Stomach smooth muscle (tissue), 2 donors: ENCODE data around the gene SPRY4.

Source experiments
- H3K27ac ChIP-seq: one replicate; pipeline ENCODE4 v1.7.0; 2013; ENCODE audit warnings: mild to moderate bottlenecking, low read length, inconsistent platforms
- H3K27me3 ChIP-seq, 2 donors: one replicate each; pipeline ENCODE4 v1.7.0; 2013; ENCODE audit warnings: low read length in 2 of 2; ENCODE audit not compliant: insufficient read depth in 2 of 2, control insufficient read depth in 1 of 2
- H3K36me3 ChIP-seq, 2 donors: one replicate each; pipeline ENCODE4 v1.7.0; 2013; ENCODE audit warnings: low read length in 2 of 2; ENCODE audit not compliant: control insufficient read depth in 2 of 2, insufficient read depth in 2 of 2
- H3K4me1 ChIP-seq: one replicate; pipeline ENCODE4 v1.7.0; 2013; ENCODE audit warnings: low read length; ENCODE audit not compliant: control insufficient read depth, insufficient read depth
- H3K4me3 ChIP-seq, 2 donors: one replicate each; pipeline ENCODE4 v1.7.0; 2013; ENCODE audit warnings: low read length in 2 of 2
- H3K9ac ChIP-seq, 2 donors: one replicate each; pipeline ENCODE4 v1.7.0; 2013; ENCODE audit warnings: low read length in 2 of 2, mild to moderate bottlenecking in 1 of 2
- H3K9me3 ChIP-seq, 2 donors: one replicate each; pipeline ENCODE4 v1.7.0; 2013; ENCODE audit warnings: low read length in 2 of 2; ENCODE audit not compliant: control insufficient read depth in 2 of 2
- donor health status: healthy.
- donor health status: Pancreatic carcinoma.

The SPRY4 gene

DNA sequence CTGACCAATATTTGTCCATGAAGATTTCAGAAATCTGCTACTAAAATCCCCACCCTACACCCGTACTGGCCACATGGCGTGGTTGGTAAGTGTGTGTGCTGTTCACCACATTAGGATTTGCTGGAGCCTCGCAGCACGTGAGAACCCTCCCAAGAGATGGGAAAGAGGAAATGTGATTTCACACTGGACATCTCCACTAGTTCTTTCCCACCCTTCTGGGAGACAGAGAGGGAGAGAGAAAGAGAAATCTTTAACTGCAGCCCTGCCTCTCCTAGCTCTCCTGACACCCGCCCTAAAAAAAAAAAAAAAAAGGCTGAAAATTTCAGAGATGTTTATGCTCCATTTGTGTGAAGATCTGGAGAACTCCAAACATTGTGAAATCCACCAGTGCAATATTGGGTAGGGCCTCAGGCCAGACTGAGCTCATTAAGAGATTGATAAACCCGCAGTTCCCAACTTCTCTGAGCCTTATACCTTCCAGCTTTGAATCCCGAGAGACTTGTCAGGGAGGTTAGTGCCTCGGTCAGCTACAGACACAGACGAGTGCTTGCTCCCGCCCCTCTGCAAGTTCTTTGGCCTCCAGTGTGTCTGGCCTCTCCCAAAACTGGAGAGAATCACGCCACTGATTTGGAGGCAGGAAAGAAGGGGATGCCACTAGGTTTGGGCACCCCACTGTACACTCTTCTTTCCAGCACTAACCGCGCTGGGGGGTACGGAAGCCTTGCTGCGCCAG, 1.9 kb downstream of the SPRY4 start:
- Histone ChIP-seq H3K27ac (peak overlapping the region; percentile 58), H3K27me3 (peaks cover 0 to 32% of the 10 kb centered on the region in 2 donors), H3K9me3 (no peaks in the 10 kb centered on the region), H3K9ac (peak overlapping the region; percentile 72 to 79), H3K4me1 (peaks cover 29% of the 10 kb centered on the region), H3K4me3 (peak overlapping the region; percentile 68 to 87), H3K36me3 (no peaks in the 10 kb centered on the region)

DNA sequence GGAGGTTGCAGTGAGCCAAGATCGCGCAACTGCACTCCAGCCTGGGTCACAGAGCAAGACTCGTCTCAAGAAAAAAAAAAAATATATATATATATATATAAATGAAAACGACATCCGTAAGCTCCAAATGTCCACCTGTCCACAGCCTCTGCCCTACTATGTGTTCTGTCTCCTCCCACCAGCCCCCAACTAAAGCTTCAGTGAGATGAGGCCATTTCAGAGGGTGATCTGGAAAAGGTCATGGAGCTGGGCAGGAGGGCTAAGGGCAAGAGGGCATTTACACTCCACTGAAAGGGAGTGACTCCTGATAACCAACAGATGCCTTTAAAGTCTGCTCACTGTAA, 2.4 kb downstream of the SPRY4 start:
- Histone ChIP-seq H3K9ac (no peak overlapping the region), H3K27ac (no peak overlapping the region), H3K9me3 (no peaks in the 10 kb centered on the region), H3K4me1 (peaks cover 29% of the 10 kb centered on the region), H3K36me3 (no peaks in the 10 kb centered on the region), H3K4me3 (peak overlapping the region; percentile 48 to 87), H3K27me3 (peaks cover 0 to 32% of the 10 kb centered on the region in 2 donors)

DNA sequence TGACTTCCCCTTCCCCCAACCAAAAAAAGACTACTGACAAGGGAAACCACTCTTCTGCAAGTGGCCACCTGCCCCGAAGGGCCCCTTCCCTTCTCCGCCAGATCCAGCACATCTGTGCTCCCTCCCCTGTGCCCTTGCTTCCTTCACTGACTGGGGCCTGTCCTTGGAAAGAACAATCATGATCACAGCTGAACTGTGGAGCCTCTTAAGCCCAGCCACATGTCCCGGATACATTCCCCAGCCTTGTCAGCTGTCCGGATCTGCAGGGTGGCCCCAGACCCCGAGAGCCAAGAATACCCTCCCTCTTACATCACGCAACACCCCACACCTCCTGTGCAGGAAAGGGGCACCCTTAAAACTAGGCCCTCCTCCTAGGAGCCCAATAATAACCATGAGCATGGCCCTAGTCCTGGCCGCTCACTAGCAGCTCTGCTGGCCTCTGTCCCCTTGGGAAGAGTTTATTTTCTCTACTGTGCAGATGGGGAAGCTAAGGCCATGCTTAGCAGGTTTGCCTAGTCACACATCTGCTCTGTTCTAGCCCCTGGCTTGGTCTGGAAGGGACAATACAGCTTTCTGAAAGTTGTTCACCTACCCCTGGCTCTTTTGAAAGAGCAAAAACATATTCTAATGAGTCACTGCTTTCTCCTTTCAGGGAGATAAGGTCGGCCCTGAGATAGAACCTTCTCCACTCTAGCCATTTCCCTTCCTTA, 3.8 kb downstream of the SPRY4 start:
- no peaks in the 10 kb centered on the region for H3K36me3 ChIP-seq
- peak overlapping the region in 1 of 2 donors; percentile 33 for H3K9ac ChIP-seq
- H3K27me3 ChIP-seq: peaks cover 0 to 20% of the 10 kb centered on the region in 2 donors
- H3K27ac ChIP-seq: no peak overlapping the region
- peak overlapping the region; percentile 4 to 44 for H3K4me3 ChIP-seq
- peaks cover 35% of the 10 kb centered on the region for H3K4me1 ChIP-seq
- H3K9me3 ChIP-seq: no peaks in the 10 kb centered on the region

DNA sequence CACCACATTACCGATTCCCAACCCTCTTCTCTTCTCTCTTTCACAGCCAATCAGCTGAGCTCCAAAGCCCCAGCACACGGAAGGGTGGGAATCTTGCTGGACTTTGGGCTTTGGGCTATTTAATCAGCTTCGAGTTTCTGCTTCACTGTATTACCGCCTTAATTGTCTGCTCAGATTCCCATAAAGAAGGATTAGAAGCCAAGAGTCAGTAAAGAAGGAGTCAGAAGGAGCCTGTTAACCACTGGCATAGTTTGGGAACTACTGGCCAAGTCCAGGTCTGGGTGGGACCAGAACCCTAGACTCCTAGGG, 4.4 kb downstream of the SPRY4 start:
- H3K4me3 ChIP-seq: peak overlapping the region in 1 of 2 donors; percentile 44

DNA sequence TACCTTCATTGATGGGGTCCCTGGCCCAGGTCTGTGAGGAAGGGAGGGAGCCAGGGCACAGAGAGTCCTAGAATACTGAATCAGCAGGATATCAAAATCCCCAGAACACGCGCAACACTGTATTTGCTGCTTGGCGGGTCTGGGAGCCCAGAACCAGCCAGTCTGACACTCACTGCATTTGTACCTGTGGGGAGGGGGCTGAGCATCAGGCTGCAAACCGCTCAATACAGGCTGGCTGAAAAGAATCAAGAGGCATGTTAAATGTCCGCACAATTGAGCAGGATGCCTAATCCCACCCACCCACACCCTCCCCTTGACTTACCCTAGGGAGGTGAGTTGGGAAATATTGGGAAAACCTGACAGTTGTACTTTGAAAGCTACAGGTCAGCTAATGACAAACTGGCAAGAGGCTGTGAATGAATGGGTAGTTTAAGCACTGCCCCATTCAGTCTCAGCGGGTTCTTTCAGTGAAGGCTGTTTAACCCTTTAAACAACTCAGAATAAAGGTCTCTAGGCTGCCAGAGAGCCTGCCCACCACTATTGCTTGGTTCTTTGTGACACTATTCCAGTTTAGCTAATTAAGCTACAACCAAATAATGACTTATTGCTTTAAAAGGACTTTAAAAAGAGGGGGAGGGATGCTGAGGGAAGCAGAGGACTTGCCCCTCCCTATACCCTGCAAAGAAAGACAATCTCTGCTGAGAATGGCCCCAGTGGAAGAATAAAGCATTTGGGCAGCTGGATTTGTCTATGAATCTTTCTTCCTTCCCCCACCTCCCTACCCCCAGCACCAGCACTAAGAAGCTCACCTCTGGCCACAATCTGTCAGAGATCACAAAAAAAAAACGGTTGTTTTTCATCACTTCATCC, 5.0 kb downstream of the SPRY4 start:
- Histone ChIP-seq H3K4me3 (peak overlapping the region in 1 of 2 donors; percentile 35), H3K36me3 (no peaks in the 10 kb centered on the region), H3K9me3 (no peaks in the 10 kb centered on the region), H3K4me1 (peaks cover 38% of the 10 kb centered on the region), H3K27me3 (peaks cover 0 to 11% of the 10 kb centered on the region in 2 donors), H3K9ac (no peak overlapping the region), H3K27ac (no peak overlapping the region)

More for the DNA sequence above, 4.4 kb downstream of the SPRY4 start:
- peaks cover 0 to 14% of the 10 kb centered on the region in 2 donors for H3K27me3 ChIP-seq
- peaks cover 39% of the 10 kb centered on the region for H3K4me1 ChIP-seq
- no peaks in the 10 kb centered on the region for H3K9me3 ChIP-seq
- H3K9ac ChIP-seq: peak overlapping the region in 1 of 2 donors; percentile 12
- no peak overlapping the region for H3K27ac ChIP-seq
- no peaks in the 10 kb centered on the region for H3K36me3 ChIP-seq

DNA sequence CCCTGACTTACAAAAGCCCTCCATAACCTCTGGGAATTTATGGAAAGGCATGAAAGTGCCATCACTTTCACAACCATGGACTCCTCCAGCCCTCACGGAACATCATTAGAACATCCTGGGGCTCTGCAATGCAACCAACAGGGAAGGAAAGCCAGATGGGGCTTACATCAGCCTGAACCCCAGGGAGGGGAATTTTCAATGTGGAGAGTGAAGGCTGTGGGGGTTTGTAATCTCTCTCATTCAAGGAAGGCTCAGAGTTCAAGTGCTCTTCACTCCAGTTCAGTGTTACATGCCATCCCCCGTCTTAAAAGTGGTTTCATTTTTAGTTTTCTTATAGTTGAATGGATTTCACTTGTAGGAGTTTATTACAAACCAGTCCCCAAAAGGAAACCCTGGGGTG, 5.7 kb downstream of the SPRY4 start:
- H3K27me3 ChIP-seq: peaks cover 0 to 11% of the 10 kb centered on the region in 2 donors
- H3K4me3 ChIP-seq: peak overlapping the region in 1 of 2 donors; percentile 35
- no peak overlapping the region for H3K9ac ChIP-seq
- no peak overlapping the region for H3K27ac ChIP-seq
- no peaks in the 10 kb centered on the region for H3K9me3 ChIP-seq
- no peaks in the 10 kb centered on the region for H3K36me3 ChIP-seq
- peaks cover 36% of the 10 kb centered on the region for H3K4me1 ChIP-seq

DNA sequence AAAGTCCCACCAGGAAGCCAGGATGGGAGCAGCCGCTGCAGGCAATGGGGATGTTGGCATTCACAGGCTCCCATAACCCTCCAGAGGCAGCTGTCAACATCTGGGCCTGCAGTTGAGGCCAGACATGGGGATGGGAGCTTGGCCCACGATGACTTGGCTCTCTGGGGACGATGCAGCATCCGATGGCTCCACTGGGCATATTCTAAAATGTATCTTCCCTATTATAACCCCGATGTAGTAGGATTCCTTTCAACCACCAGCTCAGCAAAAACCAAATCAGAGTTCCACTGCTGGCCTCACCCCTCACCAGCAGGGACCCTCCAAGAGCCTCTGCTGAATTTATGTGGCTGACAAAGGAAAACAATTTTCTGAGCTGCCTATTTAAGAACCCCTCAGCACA, 7.1 kb downstream of the SPRY4 start:
- H3K9ac ChIP-seq: no peak overlapping the region
- H3K27ac ChIP-seq: no peak overlapping the region
- peaks cover 0 to 9% of the 10 kb centered on the region in 2 donors for H3K27me3 ChIP-seq
- no peaks in the 10 kb centered on the region for H3K9me3 ChIP-seq
- H3K4me3 ChIP-seq: no peak overlapping the region
- peaks cover 0 to under 1% of the 10 kb centered on the region in 2 donors for H3K36me3 ChIP-seq
- peaks cover 31% of the 10 kb centered on the region for H3K4me1 ChIP-seq

DNA sequence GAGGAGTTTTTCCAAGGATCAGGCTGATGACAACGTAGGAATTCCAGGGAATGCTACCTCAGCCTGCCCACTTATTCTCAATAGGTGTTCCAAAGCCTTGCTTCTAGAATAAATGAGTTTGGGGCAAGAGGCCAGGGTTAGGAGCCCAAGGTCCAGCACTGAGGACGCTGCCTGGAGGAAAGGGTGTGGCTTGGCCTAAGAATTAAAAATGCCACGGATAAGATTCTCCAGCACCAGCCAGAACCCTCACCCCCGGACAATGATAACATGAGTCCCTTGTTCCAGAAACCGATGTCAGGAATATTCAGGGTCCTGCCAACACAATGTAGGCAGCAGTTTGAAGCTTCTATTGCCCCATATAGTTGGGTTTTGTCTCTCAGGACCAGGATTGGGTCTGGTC, 7.6 kb downstream of the SPRY4 start:
- Histone ChIP-seq H3K4me1 (peaks cover 31% of the 10 kb centered on the region), H3K9me3 (no peaks in the 10 kb centered on the region), H3K9ac (no peak overlapping the region), H3K27me3 (peaks cover 0 to 6% of the 10 kb centered on the region in 2 donors), H3K36me3 (peaks cover 0 to 4% of the 10 kb centered on the region in 2 donors), H3K4me3 (no peak overlapping the region), H3K27ac (no peak overlapping the region)

DNA sequence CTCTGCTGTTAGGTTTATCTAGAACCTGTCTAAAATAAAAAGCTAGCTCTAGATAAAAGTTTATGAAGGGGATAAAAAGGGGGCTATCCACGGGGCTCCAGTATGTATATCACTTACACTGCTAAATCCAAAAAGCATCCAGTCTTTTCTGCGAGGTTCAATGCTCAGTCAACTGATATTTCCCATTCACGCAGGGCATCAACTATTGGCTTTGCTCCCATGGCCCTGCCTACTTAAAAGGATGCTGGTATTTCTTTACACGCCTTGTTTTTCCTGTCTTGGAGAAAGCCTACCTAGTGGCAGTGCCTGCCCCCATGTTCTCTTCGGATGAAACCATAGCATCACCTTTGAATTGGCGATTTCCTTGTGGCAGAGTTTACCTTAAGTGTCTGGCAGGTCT, 8.1 kb downstream of the SPRY4 start:
- peaks cover 31% of the 10 kb centered on the region for H3K4me1 ChIP-seq
- H3K27ac ChIP-seq: no peak overlapping the region
- peaks cover 0 to 4% of the 10 kb centered on the region in 2 donors for H3K36me3 ChIP-seq
- no peak overlapping the region for H3K9ac ChIP-seq
- H3K9me3 ChIP-seq: no peaks in the 10 kb centered on the region
- peaks cover 0 to 3% of the 10 kb centered on the region in 2 donors for H3K27me3 ChIP-seq
- H3K4me3 ChIP-seq: no peak overlapping the region

DNA sequence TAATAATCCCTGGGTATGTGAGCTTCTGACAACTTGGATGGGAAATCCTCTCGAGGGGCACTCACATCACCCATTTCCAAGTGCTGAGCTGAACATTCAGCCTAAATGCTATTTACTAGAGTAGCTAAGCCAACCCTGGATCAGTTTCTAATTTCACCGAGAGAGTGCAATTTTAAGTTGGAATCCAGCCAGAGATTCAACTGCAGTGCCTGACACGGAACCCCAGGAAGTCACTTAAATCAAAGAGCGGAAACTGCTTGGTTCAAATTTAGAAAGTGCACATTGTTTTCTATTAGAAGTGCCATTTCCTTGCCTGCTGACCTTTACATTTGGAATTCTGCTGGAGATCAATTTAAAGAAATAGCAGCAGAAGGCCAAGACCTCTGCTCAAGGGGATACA, 8.8 kb downstream of the SPRY4 start:
- peaks cover 0 to 4% of the 10 kb centered on the region in 2 donors for H3K36me3 ChIP-seq
- H3K27ac ChIP-seq: no peak overlapping the region
- peaks cover 31% of the 10 kb centered on the region for H3K4me1 ChIP-seq
- no peaks in the 10 kb centered on the region for H3K9me3 ChIP-seq
- no peak overlapping the region for H3K9ac ChIP-seq
- H3K27me3 ChIP-seq: no peaks in the 10 kb centered on the region
- peak overlapping the region in 1 of 2 donors; percentile 16 for H3K4me3 ChIP-seq
